K562 (cell line): ENCODE results near the gene LEAP2. TPM values are rescaled to one million over a fixed set of nuclear protein-coding genes. Genes with fewer than 3 reads are reported as not detected.

Experiments
- ATAC-seq: fragments of 200-7000 bp; cut with Tn5 transposase; 3 replicates; pipeline ENCODE4 v1.9.1; 2020; ENCODE audit warnings: moderate library complexity
- BruUV-seq: library from RNA; stranded (reverse); fragments of 400-500 nt; replicated peaks from 2 replicates; lab custom pipeline; 2021; lab: Mats Ljungman, UMichigan
- CTCF ChIA-PET: fragments of 300-600 bp; formaldehyde crosslinking; extraction: SDS; loops from one replicate; lab custom pipeline; 2021; ENCODE audit warnings: low intra/inter-chr PET ratio; lab: Yijun Ruan, JAX
- POLR2A ChIA-PET: fragments of 300-600, 350-650 bp; sonication (Branson Sonifier 250); formaldehyde crosslinking; extraction: SDS; loops from one replicate; lab custom pipeline; 2021; ENCODE audit warnings: antibody characterized with exemption, inconsistent platforms; lab: Yijun Ruan, JAX
- DNase-seq, 4 experiments: peaks; one replicate each; pipeline versions ENCODE4 v3.0.0 to v3.0.0-alpha.2; 2011 to 2018; ENCODE audit warnings: low spot score in 3 of 4, mixed read lengths in 3 of 4; ENCODE audit errors: extremely low read depth in 1 of 4
- FAIRE-seq: peaks from 2 replicates; lab custom pipeline; 2011; peaks lifted over from hg19 to GRCh38; lab: Jason Lieb, UNC
- H2AFZ ChIP-seq: 2 replicates; pipeline ENCODE4 v1.6.0; 2011; ENCODE audit warnings: low read depth, low read length, control low read depth, inconsistent platforms
- H3K27ac ChIP-seq: fragments of 200-600 bp; 3 replicates; pipeline ENCODE4 v1.8.0; 2011; ENCODE audit warnings: low read depth, mild to moderate bottlenecking, control low read depth, inconsistent platforms, low read length, moderate library complexity, mixed read lengths; ENCODE audit errors: extremely low read depth
- H3K27me3 ChIP-seq, 2 experiments: fragments of 300-600 bp in 1 of 2; 2 replicates in 1 of 2; 3 replicates in 1 of 2; pipeline versions ENCODE4 v1.6.0 to v1.8.0; 2011; ENCODE audit warnings: inconsistent platforms in 2 of 2, low read length in 2 of 2, mild to moderate bottlenecking in 1 of 2, mixed read lengths in 1 of 2, moderate library complexity in 1 of 2; ENCODE audit not compliant: control insufficient read depth in 2 of 2, insufficient read depth in 2 of 2
- H3K36me3 ChIP-seq: fragments of 300-600 bp; 3 replicates; pipeline ENCODE4 v1.8.0; 2011; ENCODE audit warnings: mild to moderate bottlenecking, low read length, inconsistent platforms; ENCODE audit not compliant: control insufficient read depth, insufficient read depth
- H3K4me1 ChIP-seq, 2 experiments: fragments of 200-600 bp in 1 of 2; replicated peaks in 1 of 2; 2 replicates in 1 of 2; 3 replicates in 1 of 2; pipeline versions ENCODE4 v1.5.1 to v1.8.0; 2011; ENCODE audit warnings: inconsistent platforms in 2 of 2, low read length in 2 of 2, mild to moderate bottlenecking in 1 of 2, mixed read lengths in 1 of 2, moderate library complexity in 1 of 2; ENCODE audit not compliant: control insufficient read depth in 2 of 2, insufficient read depth in 2 of 2
- H3K4me2 ChIP-seq: 2 replicates; pipeline ENCODE4 v1.6.1; 2011; ENCODE audit warnings: low read length, control low read depth, inconsistent platforms, mixed read lengths; ENCODE audit not compliant: insufficient read depth
- H3K4me3 ChIP-seq: fragments of 200-600 bp; sonication (generic), shearing (Covaris generic); 2 replicates; pipeline ENCODE4 v1.5.1; 2016; ENCODE audit warnings: control low read depth, inconsistent platforms
- H3K79me2 ChIP-seq: fragments of 200-600 bp; 3 replicates; pipeline ENCODE4 v1.8.0; 2011; ENCODE audit warnings: low read length, inconsistent platforms; ENCODE audit not compliant: control insufficient read depth, insufficient read depth
- H3K9ac ChIP-seq, 2 experiments: 2 replicates each; pipeline versions ENCODE4 v1.6.0 to v1.6.1; 2011; ENCODE audit warnings: low read depth in 2 of 2, low read length in 2 of 2, control low read depth in 1 of 2, inconsistent platforms in 1 of 2, mild to moderate bottlenecking in 1 of 2, mixed read lengths in 1 of 2; ENCODE audit not compliant: insufficient read depth in 1 of 2
- H3K9me1 ChIP-seq: one replicate; pipeline ENCODE4 v1.6.0; 2011; ENCODE audit warnings: inconsistent platforms, mild to moderate bottlenecking, low read length, moderate library complexity; ENCODE audit not compliant: control insufficient read depth, insufficient read depth
- H3K9me3 ChIP-seq: replicated peaks from 2 replicates; pipeline ENCODE4 v1.5.1; 2011; ENCODE audit warnings: low read depth, low read length, inconsistent platforms; ENCODE audit not compliant: control insufficient read depth, insufficient read depth
- H4K20me1 ChIP-seq: replicated peaks from 2 replicates; pipeline ENCODE4 v1.6.1; 2011; ENCODE audit warnings: low read length, inconsistent platforms, mixed read lengths; ENCODE audit not compliant: control insufficient read depth, insufficient read depth
- BRF1 ChIP-seq: IDR thresholded peaks from 3 replicates; pipeline ENCODE4 v1.6.1; 2011; ENCODE audit warnings: borderline replicate concordance, mild to moderate bottlenecking; ENCODE audit not compliant: insufficient read length; ENCODE audit errors: extremely low read depth
- CBX1 ChIP-seq: sonication (generic); IDR thresholded peaks from 2 replicates; pipeline ENCODE4 v1.6.1; 2016; ENCODE audit warnings: antibody characterized with exemption, low read depth, mild to moderate bottlenecking
- DDX20 ChIP-seq: fragments of 450-650 bp; IDR thresholded peaks from 2 replicates; pipeline ENCODE4 v1.6.1; 2016; ENCODE audit warnings: missing genetic modification characterization, low read depth, mild to moderate bottlenecking, missing compliant biosample characterization, moderate library complexity
- ETS2 ChIP-seq: IDR thresholded peaks from 2 replicates; pipeline ENCODE4 v1.6.1; 2016; ENCODE audit warnings: borderline replicate concordance, missing genetic modification characterization, mild to moderate bottlenecking, moderate library complexity, missing compliant biosample characterization; ENCODE audit not compliant: poor library complexity, severe bottlenecking
- PCBP1 ChIP-seq: fragments of 200-400 bp; formaldehyde crosslinking; IDR thresholded peaks from 2 replicates; pipeline ENCODE4 v1.6.1; 2018; ENCODE audit warnings: mild to moderate bottlenecking, low read depth, low read length; ENCODE audit not compliant: poor library complexity, severe bottlenecking
- TAF15 ChIP-seq: fragments of 200-400 bp; formaldehyde crosslinking; IDR thresholded peaks from 2 replicates; pipeline ENCODE4 v1.6.1; 2017; ENCODE audit warnings: mild to moderate bottlenecking, low read depth, low read length, moderate library complexity
- ZNF224 ChIP-seq: sonication (generic); formaldehyde crosslinking; IDR thresholded peaks from 2 replicates; pipeline ENCODE4 v1.8.0; 2022; ENCODE audit warnings: mild to moderate bottlenecking, missing genetic modification reagents
- WGBS: fragments of 100-300 bp; shearing (Covaris generic); methylation state at CpG from one replicate; pipeline ENCODE4 v1.1.6; 2016; ENCODE audit warnings: low coverage, mixed read lengths; ENCODE audit not compliant: insufficient coverage; ENCODE audit errors: missing lambda C conversion rate; 5-methylcytosine and 5-hydroxymethylcytosine counted together
- in situ Hi-C: fragments of 300-500 bp; cut with MboI; formaldehyde crosslinking; loops from 4 replicates; pipeline ENCODE4 v1.15.0; 2018; ENCODE audit warnings: inconsistent platforms, mixed read lengths
- intact Hi-C: fragments of 100-400 bp; cut with micrococcal nuclease; formaldehyde crosslinking; loops from 2 replicates; pipeline ENCODE4 v1.14.2; 2022
- polyA plus RNA-seq, 8 experiments: library from polyadenylated mRNA; depleted of rRNA in 4 of 8; stranded (reverse) in 5 of 8; unstranded in 3 of 8; fragments of >200 nt; fragmentation: Nextera tagmentation in 2 of 8; fragmentation: Illumina TruSeq in 1 of 8; extraction: Ambion mirVana in 2 of 8; extraction: Trizol in 1 of 8; gene quantifications; 2 replicates each; pipeline versions ENCODE4 v1.2.1 to v1.2.3, GENCODE V29; 2011 to 2014; ENCODE audit warnings: inconsistent platforms in 1 of 8, missing spikeins in 1 of 8
- total RNA-seq, 7 experiments: library from RNA; depleted of rRNA in 6 of 7; stranded (reverse); fragments of >200 nt in 6 of 7; fragmentation: Illumina TruSeq in 2 of 7; extraction: Trizol in 2 of 7; gene quantifications; 2 replicates each; pipeline versions ENCODE4 v1.2.1 to v1.2.3, GENCODE V29; 2011 to 2021; ENCODE audit warnings: low replicate concordance in 1 of 7
- TF ChIP-seq, protein P1 (sequence below): fragments of 250-450 bp; sonication (Bioruptor Pico); IDR thresholded peaks from 2 replicates; pipeline ENCODE4 v1.4.0; 2020; ENCODE audit warnings: mild to moderate bottlenecking, moderate library complexity, borderline replicate concordance
- TF ChIP-seq, protein P2 (sequence below): fragments of 150-350 bp; conservative IDR thresholded peaks from 2 replicates; pipeline ENCODE4 v1.6.1; 2014; ENCODE audit warnings: low read length
- TF ChIP-seq, protein P3 (sequence below): fragments of 450-650 bp; IDR thresholded peaks from 2 replicates; pipeline ENCODE4 v1.6.1; 2016
- TF ChIP-seq, protein P4 (sequence below): fragments of 250-450 bp; sonication (Bioruptor Pico); IDR thresholded peaks from 2 replicates; pipeline ENCODE4 v1.5.0; 2021; ENCODE audit warnings: mild to moderate bottlenecking, borderline replicate concordance

LEAP2 gene
- total and polyA plus RNA-seq, 9 of the 15 experiments (the other 6 are each of a cell fraction or from before 2014, with no cell fraction given) = 1.1 to 5.6 (median 2.5) TPM

DNA sequence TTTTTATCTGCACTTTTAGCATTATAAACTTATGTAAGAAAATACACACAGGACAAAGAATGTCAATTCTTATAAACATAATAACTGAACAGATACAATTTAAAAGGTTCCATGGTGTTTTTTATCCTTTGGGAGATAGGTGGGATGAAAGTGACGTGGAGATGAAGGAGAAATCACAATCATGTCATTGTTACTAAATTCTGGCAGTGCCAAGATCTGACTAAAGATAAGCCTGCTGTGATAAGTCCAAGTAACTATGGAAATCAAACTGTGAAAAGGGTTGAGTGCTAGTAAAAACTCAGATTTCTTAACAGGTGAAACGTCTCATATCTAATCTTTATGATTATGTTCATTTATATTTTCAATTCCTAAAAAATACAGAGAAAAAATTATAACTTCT lies 11.1 kb downstream of the LEAP2 start:
- DNase-seq (no peak), FAIRE-seq (no peak), ATAC-seq (no peak)
- H3K9ac ChIP-seq = no peak overlapping the region
- no peaks in the 10 kb centered on the region for H3K79me2 ChIP-seq
- H3K9me1 ChIP-seq = no peaks in the 10 kb centered on the region
- H3K9me3 ChIP-seq = no peaks in the 10 kb centered on the region
- no peaks in the 10 kb centered on the region for H4K20me1 ChIP-seq
- ChIA-PET CTCF (interaction anchor here (2.3 kb wide), 1 partner anchor 54 kb away, joined by 13 read pairs; the partner anchor contains the start of gene SHROOM1), POLR2A (interaction anchor here (1.0 kb wide), 1 partner anchor 10 kb away, joined by 3 read pairs; no protein-coding TSS in a partner anchor)
- H3K4me1 ChIP-seq = no peaks in the 10 kb centered on the region
- intact Hi-C loops (loop anchor here (5.0 to 10.0 kb wide), 2 partner anchors 132 to 210 kb away; partner anchors contain the start of gene IL4), in situ Hi-C loops (no loop called here)
- no peak overlapping the region for H3K27ac ChIP-seq
- no TSS peak for BruUV-seq
- no peak overlapping the region for H3K4me2 ChIP-seq
- H2AFZ ChIP-seq = no peak overlapping the region
- WGBS = 58% methylated on average over 2 of the region's 2 CpGs
- no peaks in the 10 kb centered on the region for H3K27me3 ChIP-seq
- peaks cover 73% of the 10 kb centered on the region for H3K36me3 ChIP-seq
- no peak overlapping the region for H3K4me3 ChIP-seq
- TF ChIP-seq TAF15 (no peak), BRF1 (no peak), ETS2 (tag) (no peak), PCBP1 (no peak), ZNF224 (CRISPR knock-in tag) (no peak), DDX20 (no peak), CBX1 (no peak)
- TF ChIP-seq, protein P1, sequence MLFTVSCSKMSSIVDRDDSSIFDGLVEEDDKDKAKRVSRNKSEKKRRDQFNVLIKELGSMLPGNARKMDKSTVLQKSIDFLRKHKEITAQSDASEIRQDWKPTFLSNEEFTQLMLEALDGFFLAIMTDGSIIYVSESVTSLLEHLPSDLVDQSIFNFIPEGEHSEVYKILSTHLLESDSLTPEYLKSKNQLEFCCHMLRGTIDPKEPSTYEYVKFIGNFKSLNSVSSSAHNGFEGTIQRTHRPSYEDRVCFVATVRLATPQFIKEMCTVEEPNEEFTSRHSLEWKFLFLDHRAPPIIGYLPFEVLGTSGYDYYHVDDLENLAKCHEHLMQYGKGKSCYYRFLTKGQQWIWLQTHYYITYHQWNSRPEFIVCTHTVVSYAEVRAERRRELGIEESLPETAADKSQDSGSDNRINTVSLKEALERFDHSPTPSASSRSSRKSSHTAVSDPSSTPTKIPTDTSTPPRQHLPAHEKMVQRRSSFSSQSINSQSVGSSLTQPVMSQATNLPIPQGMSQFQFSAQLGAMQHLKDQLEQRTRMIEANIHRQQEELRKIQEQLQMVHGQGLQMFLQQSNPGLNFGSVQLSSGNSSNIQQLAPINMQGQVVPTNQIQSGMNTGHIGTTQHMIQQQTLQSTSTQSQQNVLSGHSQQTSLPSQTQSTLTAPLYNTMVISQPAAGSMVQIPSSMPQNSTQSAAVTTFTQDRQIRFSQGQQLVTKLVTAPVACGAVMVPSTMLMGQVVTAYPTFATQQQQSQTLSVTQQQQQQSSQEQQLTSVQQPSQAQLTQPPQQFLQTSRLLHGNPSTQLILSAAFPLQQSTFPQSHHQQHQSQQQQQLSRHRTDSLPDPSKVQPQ (CRISPR knock-in tag) = no peak
- TF ChIP-seq, protein P2, sequence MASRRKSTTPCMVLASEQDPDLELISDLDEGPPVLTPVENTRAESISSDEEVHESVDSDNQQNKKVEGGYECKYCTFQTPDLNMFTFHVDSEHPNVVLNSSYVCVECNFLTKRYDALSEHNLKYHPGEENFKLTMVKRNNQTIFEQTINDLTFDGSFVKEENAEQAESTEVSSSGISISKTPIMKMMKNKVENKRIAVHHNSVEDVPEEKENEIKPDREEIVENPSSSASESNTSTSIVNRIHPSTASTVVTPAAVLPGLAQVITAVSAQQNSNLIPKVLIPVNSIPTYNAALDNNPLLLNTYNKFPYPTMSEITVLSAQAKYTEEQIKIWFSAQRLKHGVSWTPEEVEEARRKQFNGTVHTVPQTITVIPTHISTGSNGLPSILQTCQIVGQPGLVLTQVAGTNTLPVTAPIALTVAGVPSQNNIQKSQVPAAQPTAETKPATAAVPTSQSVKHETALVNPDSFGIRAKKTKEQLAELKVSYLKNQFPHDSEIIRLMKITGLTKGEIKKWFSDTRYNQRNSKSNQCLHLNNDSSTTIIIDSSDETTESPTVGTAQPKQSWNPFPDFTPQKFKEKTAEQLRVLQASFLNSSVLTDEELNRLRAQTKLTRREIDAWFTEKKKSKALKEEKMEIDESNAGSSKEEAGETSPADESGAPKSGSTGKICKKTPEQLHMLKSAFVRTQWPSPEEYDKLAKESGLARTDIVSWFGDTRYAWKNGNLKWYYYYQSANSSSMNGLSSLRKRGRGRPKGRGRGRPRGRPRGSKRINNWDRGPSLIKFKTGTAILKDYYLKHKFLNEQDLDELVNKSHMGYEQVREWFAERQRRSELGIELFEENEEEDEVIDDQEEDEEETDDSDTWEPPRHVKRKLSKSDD = no peak
- TF ChIP-seq, protein P3, sequence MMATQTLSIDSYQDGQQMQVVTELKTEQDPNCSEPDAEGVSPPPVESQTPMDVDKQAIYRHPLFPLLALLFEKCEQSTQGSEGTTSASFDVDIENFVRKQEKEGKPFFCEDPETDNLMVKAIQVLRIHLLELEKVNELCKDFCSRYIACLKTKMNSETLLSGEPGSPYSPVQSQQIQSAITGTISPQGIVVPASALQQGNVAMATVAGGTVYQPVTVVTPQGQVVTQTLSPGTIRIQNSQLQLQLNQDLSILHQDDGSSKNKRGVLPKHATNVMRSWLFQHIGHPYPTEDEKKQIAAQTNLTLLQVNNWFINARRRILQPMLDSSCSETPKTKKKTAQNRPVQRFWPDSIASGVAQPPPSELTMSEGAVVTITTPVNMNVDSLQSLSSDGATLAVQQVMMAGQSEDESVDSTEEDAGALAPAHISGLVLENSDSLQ = no peak
- TF ChIP-seq, protein P4, sequence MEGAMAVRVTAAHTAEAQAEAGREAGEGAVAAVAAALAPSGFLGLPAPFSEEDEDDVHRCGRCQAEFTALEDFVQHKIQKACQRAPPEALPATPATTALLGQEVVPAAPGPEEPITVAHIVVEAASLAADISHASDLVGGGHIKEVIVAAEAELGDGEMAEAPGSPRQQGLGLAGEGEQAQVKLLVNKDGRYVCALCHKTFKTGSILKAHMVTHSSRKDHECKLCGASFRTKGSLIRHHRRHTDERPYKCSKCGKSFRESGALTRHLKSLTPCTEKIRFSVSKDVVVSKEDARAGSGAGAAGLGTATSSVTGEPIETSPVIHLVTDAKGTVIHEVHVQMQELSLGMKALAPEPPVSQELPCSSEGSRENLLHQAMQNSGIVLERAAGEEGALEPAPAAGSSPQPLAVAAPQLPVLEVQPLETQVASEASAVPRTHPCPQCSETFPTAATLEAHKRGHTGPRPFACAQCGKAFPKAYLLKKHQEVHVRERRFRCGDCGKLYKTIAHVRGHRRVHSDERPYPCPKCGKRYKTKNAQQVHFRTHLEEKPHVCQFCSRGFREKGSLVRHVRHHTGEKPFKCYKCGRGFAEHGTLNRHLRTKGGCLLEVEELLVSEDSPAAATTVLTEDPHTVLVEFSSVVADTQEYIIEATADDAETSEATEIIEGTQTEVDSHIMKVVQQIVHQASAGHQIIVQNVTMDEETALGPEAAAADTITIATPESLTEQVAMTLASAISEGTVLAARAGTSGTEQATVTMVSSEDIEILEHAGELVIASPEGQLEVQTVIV (CRISPR knock-in tag) = no peak
